Measurements from ENCODE around the gene BCL2L2.

- TF ChIP-seq POLR2A (IDR thresholded peaks at IDR 0.05): no peak
- TF ChIP-seq CTCF (IDR thresholded peaks at IDR 0.05): no peak
Observed at GRCh38 chr14:23322568-23323517, 16.2 kb downstream of the BCL2L2 start.
